Body of pancreas (tissue), 4 donors: Measurements from ENCODE around the gene HKDC1. TPM values are rescaled to one million over a fixed set of nuclear protein-coding genes. Genes with fewer than 3 reads are reported as not detected.

Source experiments
- ATAC-seq: fragments of 150-250 bp; one replicate; pipeline ENCODE4 v1.9.1; 2016
- DNase-seq, 4 donors: peaks; one replicate each; pipeline ENCODE4 v3.0.0-alpha.2; 2019
- H3K27ac ChIP-seq, 4 donors: fragments of 200-600 bp; sonication (generic); 1 replicate in 3 of 4; 2 replicates in 1 of 4; pipeline versions ENCODE4 v1.5.1 to v1.6.1; 2016 to 2019; ENCODE audit warnings: mild to moderate bottlenecking in 1 of 4, mixed read lengths in 1 of 4, moderate library complexity in 1 of 4
- H3K27me3 ChIP-seq, 2 donors: fragments of 200-600 bp; sonication (generic); one replicate each; pipeline ENCODE4 v1.6.0; 2016; ENCODE audit warnings: mild to moderate bottlenecking in 1 of 2
- H3K36me3 ChIP-seq, 2 donors: fragments of 200-600 bp; sonication (generic); replicated peaks in 1 of 2; 2 replicates each; pipeline ENCODE4 v1.5.1; 2016; ENCODE audit warnings: low read depth in 2 of 2; ENCODE audit not compliant: insufficient read depth in 1 of 2
- H3K4me1 ChIP-seq: fragments of 200-600 bp; sonication (generic); one replicate; pipeline ENCODE4 v1.6.0; 2016
- H3K4me3 ChIP-seq, 2 donors: fragments of 200-600 bp; sonication (generic); 1 replicate in 1 of 2; 2 replicates in 1 of 2; pipeline ENCODE4 v1.5.1; 2016 to 2019
- H3K9me3 ChIP-seq, 3 donors: fragments of 200-600 bp; sonication (generic); 1 replicate in 2 of 3; 2 replicates in 1 of 3; pipeline ENCODE4 v1.5.1; 2016
- POLR2A ChIP-seq, 3 donors: fragments of 450-650 bp; IDR thresholded peaks; one replicate each; pipeline ENCODE4 v1.6.1; 2016; ENCODE audit warnings: antibody characterized with exemption in 3 of 3, mild to moderate bottlenecking in 2 of 3
- WGBS, 2 donors: methylation state at CpG; one replicate each; pipeline ENCODE4 v1.1.5; 2017; 5-methylcytosine and 5-hydroxymethylcytosine counted together
- intact Hi-C: fragments of 100-400 bp; cut with DNase I; formaldehyde crosslinking; loops from one replicate; pipeline ENCODE4 v1.15.1; 2023
- total RNA-seq, 2 donors: library from RNA; depleted of rRNA; stranded (reverse); fragments of >200 nt; gene quantifications; one replicate each; pipeline ENCODE4 v1.1.0, GENCODE V29; 2016
- TF ChIP-seq, protein P1 (sequence below), 7 experiments: fragments of 450-650 bp in 4 of 7; fragments of 200-600 bp in 3 of 7; sonication (generic) in 3 of 7; IDR thresholded peaks; one replicate each; pipeline ENCODE4 v1.5.1; 2016 to 2019; ENCODE audit warnings: antibody characterized with exemption in 7 of 7

Gene HKDC1
- total RNA-seq, 2 donors from 2014 or later, result 6.7 to 13.5 TPM

DNA sequence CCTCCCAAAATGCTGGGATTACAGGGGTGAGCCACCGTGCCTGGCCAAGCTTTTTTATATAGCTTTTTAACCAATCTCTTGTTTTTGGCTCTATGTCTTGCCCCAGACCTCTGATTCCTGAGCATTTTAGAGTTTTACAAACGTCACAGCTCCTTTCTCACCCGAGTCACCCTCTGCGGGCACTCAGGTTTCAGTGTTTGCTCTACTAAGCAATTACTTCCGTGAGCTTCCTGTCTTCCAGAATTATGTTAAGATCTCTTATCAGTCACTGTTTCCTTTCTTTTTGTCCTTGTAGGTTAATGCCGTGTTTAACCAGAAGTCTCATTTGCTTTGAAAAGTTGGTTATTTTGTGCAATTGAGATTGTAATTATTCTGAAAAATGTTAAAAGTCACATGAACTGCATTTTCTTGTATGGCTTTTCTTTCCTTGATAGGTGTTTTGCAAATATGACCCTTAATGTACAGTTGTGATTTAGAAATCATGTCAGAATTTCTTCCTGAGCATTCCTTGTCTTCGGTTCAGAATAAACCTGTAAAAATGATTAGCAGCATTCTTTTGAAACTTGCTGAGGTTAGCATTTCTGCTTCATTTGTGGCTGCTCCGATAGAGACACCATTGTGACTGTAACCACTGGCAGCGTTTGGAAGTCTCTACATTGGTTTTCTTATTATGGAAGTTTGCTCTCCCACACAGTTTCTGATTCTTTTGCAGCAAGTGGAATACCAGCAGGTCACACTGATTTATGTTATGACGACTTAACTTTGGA is 4.5 kb upstream of the HKDC1 start:
- H3K27ac ChIP-seq, result peak overlapping the region in 1 of 4 donors; percentile 72
- TF ChIP-seq POLR2A (IDR thresholded peaks at IDR 0.05), result no peak
- TF ChIP-seq, protein P1, sequence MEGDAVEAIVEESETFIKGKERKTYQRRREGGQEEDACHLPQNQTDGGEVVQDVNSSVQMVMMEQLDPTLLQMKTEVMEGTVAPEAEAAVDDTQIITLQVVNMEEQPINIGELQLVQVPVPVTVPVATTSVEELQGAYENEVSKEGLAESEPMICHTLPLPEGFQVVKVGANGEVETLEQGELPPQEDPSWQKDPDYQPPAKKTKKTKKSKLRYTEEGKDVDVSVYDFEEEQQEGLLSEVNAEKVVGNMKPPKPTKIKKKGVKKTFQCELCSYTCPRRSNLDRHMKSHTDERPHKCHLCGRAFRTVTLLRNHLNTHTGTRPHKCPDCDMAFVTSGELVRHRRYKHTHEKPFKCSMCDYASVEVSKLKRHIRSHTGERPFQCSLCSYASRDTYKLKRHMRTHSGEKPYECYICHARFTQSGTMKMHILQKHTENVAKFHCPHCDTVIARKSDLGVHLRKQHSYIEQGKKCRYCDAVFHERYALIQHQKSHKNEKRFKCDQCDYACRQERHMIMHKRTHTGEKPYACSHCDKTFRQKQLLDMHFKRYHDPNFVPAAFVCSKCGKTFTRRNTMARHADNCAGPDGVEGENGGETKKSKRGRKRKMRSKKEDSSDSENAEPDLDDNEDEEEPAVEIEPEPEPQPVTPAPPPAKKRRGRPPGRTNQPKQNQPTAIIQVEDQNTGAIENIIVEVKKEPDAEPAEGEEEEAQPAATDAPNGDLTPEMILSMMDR (IDR thresholded peaks at IDR 0.05), result no peak
- no peak for DNase-seq
- WGBS, 2 donors, result 23 to 31% methylated on average over 10 of the region's 10 CpGs
- peaks cover 11% of the 10 kb centered on the region for H3K4me1 ChIP-seq
- H3K36me3 ChIP-seq, result no peaks in the 10 kb centered on the region
- no peak overlapping the region for H3K4me3 ChIP-seq
- intact Hi-C loops, result no loop called here
- ATAC-seq, result no peak
- no peaks in the 10 kb centered on the region for H3K27me3 ChIP-seq
- H3K9me3 ChIP-seq, result no peaks in the 10 kb centered on the region

DNA sequence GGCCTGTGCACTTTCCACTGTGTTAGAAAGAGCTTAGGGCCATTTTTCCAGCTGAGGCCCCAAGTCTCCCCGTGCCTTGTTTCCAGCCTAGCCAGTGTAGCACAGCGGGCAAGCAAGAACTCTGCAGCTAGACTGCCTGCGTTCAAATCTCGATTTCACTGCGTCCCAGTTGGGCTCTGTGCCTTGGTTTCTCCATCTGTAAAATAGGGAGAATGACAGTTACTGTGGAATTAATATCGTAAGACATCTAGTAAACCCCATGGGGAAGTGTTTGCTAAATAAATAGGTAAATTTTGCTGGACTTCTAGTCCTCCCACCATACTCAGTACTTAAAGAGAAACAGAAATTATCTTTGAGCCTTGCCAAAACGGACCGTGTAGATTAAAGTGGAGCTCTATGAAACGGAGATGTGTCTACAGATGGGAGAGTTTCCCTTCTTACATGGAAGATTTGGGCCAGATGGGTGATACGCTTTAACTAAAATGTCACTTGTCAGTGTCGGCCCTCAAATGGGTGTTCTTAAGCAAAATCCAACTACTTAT is 3.5 kb upstream of the HKDC1 start:
- peak overlapping the region in 3 of 4 donors; percentile 52 to 76 (median 72) for H3K27ac ChIP-seq
- DNase-seq (no peak), ATAC-seq (no peak)
- no peak for TF ChIP-seq POLR2A (IDR thresholded peaks at IDR 0.05)
- H3K9me3 ChIP-seq, result no peaks in the 10 kb centered on the region
- peaks cover 11% of the 10 kb centered on the region for H3K4me1 ChIP-seq
- H3K36me3 ChIP-seq, result no peaks in the 10 kb centered on the region
- H3K27me3 ChIP-seq, result no peaks in the 10 kb centered on the region
- H3K4me3 ChIP-seq, result no peak overlapping the region
- 76 to 82% methylated on average over 11 of the region's 11 CpGs for WGBS, 2 donors
- intact Hi-C loops, result no loop called here

DNA sequence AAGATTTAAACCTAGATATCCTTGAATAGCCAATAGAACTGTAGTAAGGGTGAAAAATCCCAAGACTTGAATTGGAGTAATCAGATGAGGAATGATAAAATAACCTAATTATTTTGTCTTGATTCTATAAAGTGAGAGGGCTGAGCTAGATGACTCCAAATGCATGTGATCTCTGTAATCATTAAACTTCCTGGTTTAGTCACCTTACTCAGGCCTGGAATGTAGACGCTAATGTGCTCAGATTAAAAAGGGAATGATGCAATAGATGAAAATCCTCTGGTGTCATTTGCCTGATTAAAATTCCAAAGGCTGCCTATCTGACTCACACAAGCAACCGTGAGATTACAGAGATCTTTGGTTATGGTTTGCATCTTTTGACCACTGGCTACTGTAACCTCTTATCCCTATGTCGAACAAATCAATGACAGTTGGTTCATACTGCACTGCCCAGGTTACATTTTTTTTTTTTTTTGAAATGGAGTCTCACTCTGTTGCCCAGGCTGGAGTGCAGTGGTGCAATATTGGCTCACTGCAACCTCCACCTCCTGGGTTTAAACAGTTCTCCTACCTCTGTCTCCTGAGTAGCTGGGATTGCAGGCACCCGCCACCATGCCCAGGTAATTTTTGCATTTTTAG is 2.9 kb upstream of the HKDC1 start:
- H3K9me3 ChIP-seq, result no peaks in the 10 kb centered on the region
- intact Hi-C loops, result no loop called here
- 47 to 51% methylated on average over 4 of the region's 4 CpGs for WGBS, 2 donors
- ATAC-seq, result peak; percentile 68
- H3K27ac ChIP-seq, result peak overlapping the region; percentile 10 to 76 (median 62)
- H3K27me3 ChIP-seq, result no peaks in the 10 kb centered on the region
- H3K4me1 ChIP-seq, result peaks cover 11% of the 10 kb centered on the region
- H3K4me3 ChIP-seq, result no peak overlapping the region
- TF ChIP-seq, protein P1 (IDR thresholded peaks at IDR 0.05), result no peak
- TF ChIP-seq POLR2A (IDR thresholded peaks at IDR 0.05), result no peak
- no peaks in the 10 kb centered on the region for H3K36me3 ChIP-seq
- DNase-seq, result peak in 1 of 4 donors; percentile 21

DNA sequence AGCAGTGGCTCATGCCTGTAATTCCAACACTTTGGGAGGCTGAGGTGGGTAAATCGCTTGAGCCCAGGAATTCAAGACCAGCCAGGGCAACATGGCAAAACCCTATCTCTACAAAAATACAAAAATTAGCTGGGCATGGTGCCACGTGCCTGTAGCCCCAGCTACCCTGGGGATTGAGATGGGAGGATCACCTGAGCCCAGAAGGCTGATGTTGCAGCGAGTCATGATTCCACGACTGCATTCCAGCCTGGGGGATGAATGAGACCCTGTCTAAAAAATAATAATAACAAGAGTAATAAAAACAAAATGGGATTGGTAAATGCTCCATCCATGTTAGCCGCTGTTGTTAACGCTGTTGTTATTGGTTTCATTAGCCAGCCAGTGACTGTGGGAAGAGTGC is 1.3 kb upstream of the HKDC1 start:
- 82% methylated on average over 6 of the region's 6 CpGs for WGBS, 2 donors
- ATAC-seq, result no peak
- intact Hi-C loops, result no loop called here
- peaks cover 11% of the 10 kb centered on the region for H3K4me1 ChIP-seq
- no peaks in the 10 kb centered on the region for H3K36me3 ChIP-seq
- H3K4me3 ChIP-seq, result no peak overlapping the region
- H3K9me3 ChIP-seq, result no peaks in the 10 kb centered on the region
- H3K27me3 ChIP-seq, result no peaks in the 10 kb centered on the region
- DNase-seq, result no peak
- no peak for TF ChIP-seq POLR2A (IDR thresholded peaks at IDR 0.05)
- TF ChIP-seq, protein P1 (IDR thresholded peaks at IDR 0.05), result no peak
- H3K27ac ChIP-seq, result peak overlapping the region in 3 of 4 donors; percentile 39 to 92 (median 75)

DNA sequence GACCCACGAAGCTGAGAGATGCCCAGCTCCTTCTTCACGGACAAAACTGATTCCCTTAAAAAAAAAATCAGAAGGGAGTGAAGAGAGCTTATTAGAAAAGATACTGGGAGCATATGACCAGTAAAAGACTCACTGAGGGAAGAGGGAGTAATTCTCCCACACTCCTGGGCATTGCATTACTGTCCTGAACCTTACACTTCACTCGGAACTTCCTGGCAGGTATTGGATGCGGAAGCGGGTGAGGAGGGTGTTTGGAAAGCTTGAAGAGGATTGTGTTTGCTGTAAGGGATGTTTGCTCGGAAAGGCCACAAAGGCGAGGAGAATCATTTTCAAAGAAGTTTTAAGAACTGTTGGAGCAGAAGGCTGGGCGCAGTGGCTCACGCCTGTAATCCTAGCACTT is 375 bp downstream of the HKDC1 start:
- Histone ChIP-seq H3K27ac (peak overlapping the region; percentile 39 to 92 (median 64)), H3K4me3 (peak overlapping the region in 1 of 2 donors; percentile 5)
- peak; percentile 19 for ATAC-seq

More for the DNA sequence above, 375 bp downstream of the HKDC1 start:
- intact Hi-C loops, result no loop called here
- Histone ChIP-seq H3K4me1 (peaks cover 11% of the 10 kb centered on the region), H3K36me3 (no peaks in the 10 kb centered on the region), H3K9me3 (no peaks in the 10 kb centered on the region), H3K27me3 (no peaks in the 10 kb centered on the region)
- no peak for DNase-seq
- TF ChIP-seq, protein P1 (IDR thresholded peaks at IDR 0.05), result no peak
- TF ChIP-seq POLR2A (IDR thresholded peaks at IDR 0.05), result no peak
- 30 to 47% methylated on average over 9 of the region's 9 CpGs for WGBS, 2 donors
